Suprapubic skin (tissue), 3 donors: ENCODE measurements around the gene MYO5B.

Experiments used
- EP300 ChIP-seq: sonication (generic); formaldehyde crosslinking; IDR thresholded peaks from one replicate; pipeline ENCODE4 v1.6.1; 2017; ENCODE audit warnings: antibody characterized with exemption
- POLR2A ChIP-seq, 2 donors: fragments of 450-650 bp; IDR thresholded peaks; one replicate each; pipeline ENCODE4 v1.6.1; 2017; ENCODE audit warnings: antibody characterized with exemption in 2 of 2, mild to moderate bottlenecking in 2 of 2, moderate library complexity in 2 of 2
- TF ChIP-seq, protein P1 (sequence below), 2 donors: fragments of 200-600 bp in 1 of 2; fragments of 450-650 bp in 1 of 2; sonication (generic) in 1 of 2; IDR thresholded peaks; one replicate each; pipeline ENCODE4 v1.5.1; 2016 to 2019; ENCODE audit warnings: antibody characterized with exemption in 2 of 2, mild to moderate bottlenecking in 1 of 2, moderate library complexity in 1 of 2

DNA sequence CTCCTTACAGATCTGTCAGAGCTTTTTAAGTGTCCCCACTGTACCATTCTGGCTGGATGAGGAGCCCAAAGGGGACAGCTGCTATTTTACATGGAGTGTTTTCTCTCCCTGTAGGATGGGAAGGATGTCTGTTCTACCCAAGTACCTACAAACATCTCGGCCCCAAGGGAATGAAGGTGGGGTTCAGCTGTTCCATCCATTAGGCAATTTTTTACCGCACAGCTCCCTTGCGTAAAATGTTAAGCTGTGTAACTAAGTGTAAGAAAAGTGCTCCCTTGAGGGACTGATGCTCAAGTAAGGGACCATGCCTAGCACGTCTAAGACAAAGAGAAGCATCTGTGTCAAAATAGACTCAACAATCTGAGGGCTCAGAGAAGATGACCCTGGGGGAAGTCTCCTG, 180.3 kb downstream of the MYO5B start:
- TF ChIP-seq EP300 (no peak), POLR2A (IDR thresholded peaks at IDR 0.05) (no peak)
- TF ChIP-seq, protein P1, sequence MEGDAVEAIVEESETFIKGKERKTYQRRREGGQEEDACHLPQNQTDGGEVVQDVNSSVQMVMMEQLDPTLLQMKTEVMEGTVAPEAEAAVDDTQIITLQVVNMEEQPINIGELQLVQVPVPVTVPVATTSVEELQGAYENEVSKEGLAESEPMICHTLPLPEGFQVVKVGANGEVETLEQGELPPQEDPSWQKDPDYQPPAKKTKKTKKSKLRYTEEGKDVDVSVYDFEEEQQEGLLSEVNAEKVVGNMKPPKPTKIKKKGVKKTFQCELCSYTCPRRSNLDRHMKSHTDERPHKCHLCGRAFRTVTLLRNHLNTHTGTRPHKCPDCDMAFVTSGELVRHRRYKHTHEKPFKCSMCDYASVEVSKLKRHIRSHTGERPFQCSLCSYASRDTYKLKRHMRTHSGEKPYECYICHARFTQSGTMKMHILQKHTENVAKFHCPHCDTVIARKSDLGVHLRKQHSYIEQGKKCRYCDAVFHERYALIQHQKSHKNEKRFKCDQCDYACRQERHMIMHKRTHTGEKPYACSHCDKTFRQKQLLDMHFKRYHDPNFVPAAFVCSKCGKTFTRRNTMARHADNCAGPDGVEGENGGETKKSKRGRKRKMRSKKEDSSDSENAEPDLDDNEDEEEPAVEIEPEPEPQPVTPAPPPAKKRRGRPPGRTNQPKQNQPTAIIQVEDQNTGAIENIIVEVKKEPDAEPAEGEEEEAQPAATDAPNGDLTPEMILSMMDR (IDR thresholded peaks at IDR 0.05): no peak
